GM21529 (cell line): ENCODE results near the gene LYG1.
"Not testable (repeated sequence)": the region's sequence is repeated elsewhere in the genome, so short reads cannot be mapped to it uniquely, and the experiment has no call there.

Source experiments
- ATAC-seq: cut with Tn5 transposase; IDR thresholded peaks from one replicate; pipeline ENCODE4 v1.9.1; 2021; ENCODE audit not compliant: unreplicated experiment

LYG1 gene

DNA sequence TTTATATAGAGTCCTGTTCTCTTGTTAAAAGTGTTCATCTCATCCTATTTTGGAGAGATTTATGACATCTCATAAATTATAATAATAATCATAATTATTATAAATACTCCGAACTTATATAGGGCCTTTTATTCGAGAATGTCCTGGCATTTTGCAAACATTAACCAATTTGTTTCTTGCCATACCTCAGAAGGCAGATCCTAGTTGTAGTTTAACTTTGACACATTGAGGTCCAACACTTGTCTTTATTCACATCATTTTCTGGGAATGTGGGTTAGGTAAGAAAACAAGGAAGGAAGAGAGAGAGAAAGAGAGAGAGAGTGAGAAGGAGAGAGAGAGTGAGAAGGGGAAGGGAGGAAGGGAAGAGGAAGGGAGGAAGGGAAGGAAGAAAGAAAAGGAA lies at the start of gene LYG1:
Gene LYG1 (minus strand): TSS at position 101 of the 400 bp plus-strand sequence. CDS start 5,527 bp downstream, outside the sequence.
- not testable (repeated sequence) for ATAC-seq

DNA sequence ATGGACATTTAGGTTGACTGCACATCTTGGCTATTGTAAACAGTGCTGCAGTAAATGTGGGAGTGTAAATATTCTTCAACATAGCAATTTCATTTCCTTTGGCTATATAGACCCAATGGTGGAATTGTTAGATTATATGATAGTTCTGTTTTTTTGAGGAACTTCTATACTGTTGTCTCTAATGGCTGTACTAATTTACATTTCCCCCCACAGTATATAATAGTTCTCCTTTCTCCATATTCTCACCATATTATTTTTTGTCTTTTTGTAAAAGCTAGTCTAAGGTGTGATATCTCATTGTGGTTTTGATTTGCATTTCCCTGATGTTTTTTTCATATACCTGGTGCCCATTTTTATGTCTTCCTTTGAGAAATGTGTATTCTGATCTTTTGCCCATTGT lies 49.2 kb upstream of the LYG1 start:
- no peak for ATAC-seq

DNA sequence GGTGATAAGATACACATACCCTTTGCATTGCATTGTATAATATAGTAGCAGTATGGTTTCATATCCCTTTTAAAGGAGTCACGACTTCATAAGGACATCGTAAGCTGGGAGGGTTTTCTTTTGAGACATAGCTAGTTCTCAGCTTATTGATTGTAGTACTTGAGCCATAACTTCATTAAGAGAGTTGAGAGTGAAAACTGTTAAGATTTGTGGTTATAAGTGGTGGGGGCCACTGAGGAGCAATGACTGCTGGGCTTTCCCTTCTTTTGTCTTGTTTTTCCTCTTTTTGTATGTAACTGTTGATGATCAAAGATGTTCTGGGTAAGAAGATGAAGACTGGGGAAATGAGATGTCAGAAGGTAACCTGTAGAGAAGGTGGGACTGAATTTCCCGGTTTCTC lies 47.2 kb upstream of the LYG1 start:
- ATAC-seq: no peak

DNA sequence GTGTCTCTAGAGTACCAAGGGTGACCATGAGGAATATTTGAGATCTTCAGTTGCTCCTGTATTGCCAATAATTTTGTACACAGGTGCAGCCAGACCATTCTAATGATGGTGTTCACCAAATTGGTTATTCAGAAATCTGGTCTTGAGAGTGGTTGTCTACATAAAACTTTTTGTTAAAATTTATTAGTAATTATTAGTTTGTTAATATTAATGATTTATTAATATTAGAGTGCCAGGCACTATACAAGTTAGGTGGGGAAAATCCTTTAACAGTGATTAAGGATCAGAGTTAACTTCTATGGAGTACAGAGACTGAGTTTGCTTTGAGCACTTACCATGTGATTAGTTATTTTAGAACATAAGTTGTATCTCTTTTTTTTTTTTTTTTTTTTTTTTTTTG lies 45.2 kb upstream of the LYG1 start:
- ATAC-seq: no peak

DNA sequence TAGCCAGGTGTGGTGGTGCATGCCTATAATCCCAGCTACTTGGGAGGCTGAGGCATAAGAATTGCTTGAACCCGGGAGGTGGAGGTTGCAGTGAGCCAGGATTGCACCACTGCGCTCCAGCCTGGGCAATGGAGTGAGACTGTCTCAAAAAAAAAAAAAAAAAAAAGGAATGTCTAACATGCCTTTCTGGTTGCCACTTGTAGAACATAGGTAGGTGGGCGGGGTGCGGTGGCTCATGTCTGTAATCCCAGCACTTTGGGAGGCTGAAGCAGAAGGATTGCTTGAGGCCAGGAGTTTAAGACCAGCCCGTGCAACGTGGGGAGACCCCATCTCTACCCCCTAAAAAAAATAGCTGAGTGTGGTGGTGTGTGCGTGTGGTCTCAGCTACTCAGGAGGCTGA lies 44.4 kb upstream of the LYG1 start:
- ATAC-seq: not testable (repeated sequence)

DNA sequence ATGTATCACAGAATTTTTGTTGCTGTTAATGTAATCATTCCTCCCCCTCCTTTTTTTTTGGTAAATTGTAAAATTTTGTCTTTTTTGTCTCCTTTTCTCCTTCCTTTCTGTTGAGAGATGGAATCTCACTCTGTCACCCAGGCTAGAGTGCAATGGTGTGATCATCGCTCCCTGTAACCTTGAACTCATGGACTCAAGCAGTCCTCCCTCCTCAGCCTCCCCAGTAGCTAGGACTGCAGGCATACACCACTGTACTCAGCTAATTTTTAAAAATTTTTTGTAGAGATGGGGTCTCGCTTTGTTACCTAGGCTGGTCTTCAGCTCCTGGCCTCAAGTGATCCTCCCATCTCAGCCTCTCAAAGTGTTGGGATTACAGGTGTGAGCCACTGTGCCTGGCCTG lies 41.5 kb upstream of the LYG1 start:
- ATAC-seq: no peak

DNA sequence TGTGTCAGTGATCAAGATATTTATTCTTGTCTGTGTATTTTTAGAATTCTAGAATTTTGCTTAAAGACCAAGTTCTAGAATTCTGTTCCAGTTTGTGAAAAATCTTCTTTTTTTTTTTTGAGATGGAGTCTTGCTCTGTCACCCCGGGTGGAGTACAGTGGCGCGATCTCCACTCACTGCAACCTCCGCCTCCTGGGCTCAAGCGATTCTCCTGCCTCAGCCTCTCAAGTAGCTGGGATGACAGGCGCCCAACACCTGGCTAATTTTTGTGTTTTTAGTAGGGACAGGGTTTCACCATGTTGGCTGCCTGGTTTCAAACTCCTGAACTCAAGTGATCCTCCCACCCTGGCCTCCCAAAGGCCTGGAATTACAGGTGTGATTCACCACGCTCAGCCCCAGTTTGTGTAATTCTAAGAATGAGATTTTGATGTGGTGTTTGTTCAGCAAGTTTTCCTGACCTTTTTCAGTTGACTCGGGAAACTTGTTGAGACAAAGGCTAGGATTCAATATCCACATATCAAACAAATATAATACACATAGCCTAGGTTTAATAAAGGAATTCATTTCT lies 39.8 kb upstream of the LYG1 start:
- no peak for ATAC-seq

DNA sequence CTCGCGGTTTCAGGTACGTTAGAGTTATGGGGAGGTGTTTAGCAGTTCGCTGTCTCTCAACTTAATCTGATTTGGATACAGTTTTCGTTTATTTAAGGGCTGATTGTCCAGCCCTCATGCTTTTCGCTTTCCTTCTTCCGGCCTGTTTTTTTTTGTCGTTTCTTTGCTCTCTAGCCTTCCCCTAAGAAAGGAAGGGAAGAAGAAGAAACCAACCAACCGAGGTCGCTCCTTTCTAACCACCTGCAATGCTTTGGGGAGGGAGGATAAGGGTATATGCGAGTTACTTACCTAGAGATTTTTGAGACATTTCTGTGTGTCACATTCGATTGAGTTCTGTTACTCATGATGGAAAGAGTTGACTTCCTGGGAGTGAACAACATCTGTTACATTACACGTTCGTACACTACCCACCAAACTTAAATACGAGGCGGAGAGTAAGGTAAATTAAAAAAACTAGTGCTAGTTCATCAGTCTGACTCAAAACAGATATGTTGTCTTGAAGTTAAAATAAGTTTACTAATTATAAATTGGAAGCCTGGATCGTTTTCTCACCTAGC lies 37.1 kb upstream of the LYG1 start:
- ATAC-seq: no peak

DNA sequence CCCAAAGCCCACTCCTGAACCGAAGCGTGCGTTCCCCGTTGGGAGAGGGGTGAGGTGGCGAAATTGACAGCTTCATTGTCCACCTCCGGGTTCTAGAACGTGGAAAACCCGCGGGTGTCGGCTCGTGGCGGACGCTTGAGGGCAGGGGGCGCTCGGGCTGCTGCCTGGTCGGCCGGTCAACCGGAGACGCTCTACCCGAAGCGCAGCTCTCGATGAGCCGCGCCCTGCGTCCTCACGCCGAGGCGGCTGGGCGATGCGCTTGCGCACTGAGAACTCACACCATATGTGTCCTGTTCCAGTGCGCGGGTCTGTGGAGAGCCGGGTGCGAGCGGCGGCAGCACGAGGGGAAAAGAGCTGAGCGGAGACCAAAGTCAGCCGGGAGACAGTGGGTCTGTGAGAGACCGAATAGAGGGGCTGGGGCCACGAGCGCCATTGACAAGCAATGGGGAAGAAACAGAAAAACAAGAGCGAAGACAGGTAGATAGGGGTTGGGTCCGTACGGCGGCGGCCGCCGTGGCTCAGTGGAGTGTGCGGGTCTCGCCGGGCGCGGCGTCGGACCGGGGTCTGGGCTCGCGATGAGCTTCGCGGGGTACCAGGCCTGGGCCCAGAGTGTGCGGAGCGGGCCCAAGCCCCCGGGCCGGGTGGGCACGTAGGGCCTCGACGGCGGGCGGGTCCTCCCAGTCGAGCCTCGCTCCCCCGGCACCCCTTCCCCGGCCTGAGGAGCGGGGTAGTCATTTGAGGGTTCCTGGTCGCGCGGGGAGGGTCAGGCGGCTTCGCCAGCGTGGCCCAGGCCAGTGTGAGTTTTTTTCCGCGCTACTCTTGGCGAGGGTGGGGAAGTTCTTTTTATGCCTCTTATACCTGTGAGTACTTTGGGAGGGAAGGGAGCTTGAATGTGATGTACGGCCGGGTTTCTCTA lies 36.4 kb upstream of the LYG1 start, which contains the start of gene EIF5B:
Gene EIF5B (plus strand): TSS at position 277 of the 916 bp plus-strand sequence. CDS start 166 bp downstream, at position 443.
- ATAC-seq: peak; percentile 56

DNA sequence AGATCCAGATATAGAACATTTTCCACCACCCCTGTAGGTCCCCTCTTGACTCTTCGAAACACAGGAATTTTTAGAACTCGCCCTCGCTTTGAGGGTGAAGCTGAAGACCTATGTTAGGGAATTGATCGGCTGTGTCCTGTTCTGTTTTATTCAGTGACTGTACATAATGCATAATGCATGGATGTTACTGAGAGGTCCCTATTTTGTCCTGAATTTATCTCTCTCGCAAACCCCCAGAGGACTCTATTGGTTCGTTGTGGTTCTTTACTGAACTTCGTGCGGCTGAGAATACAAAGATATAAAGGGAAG lies 35.8 kb upstream of the LYG1 start:
- peak; percentile 5 for ATAC-seq

DNA sequence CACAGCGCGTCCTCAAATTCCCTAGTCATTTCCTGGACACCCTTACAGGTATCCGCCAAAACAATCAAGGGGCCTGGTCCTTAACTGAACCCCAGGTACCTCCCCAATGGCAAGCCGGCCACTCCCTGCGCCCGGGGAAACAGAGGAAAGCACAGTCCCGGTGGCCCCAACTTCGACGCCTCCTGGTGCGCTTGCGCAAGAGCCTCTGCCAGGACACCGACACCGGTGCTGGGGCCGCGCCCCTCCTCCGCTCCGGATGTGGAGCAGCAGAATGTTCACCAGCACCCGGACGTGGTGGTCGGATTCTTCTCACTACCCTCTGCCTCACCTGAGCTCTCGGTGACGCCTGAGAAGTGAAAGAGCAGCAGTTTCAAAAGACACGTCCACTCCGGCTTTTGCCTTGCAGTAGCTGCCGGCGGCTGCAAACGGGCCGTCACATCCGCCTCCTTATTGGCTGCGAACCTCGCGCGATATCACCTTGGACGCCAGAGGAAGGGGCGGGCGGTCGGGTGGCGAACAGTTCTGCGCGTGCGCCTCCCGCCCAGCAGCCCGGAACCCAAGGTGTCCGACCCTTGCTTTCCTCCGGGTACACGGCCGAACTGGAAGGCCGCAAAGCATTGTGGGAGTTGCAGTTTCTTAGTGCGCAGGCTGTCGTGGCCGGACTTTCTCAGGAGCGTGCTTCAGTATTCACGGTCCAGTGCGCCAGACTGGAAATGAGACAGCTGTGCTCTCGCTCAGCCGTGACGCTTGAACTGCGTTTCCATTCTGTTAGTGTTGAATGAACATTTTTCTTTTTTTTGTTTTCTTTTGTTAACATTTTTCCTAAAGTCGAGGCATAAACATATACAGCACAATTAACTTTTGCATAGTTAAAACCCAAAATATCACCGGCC lies 35.2 kb upstream of the LYG1 start, which contains the start of gene TXNDC9:
Gene TXNDC9 (minus strand): TSS at position 423 of the 893 bp plus-strand sequence. CDS start 3,123 bp downstream, outside the sequence.
- peak; percentile 63 for ATAC-seq

DNA sequence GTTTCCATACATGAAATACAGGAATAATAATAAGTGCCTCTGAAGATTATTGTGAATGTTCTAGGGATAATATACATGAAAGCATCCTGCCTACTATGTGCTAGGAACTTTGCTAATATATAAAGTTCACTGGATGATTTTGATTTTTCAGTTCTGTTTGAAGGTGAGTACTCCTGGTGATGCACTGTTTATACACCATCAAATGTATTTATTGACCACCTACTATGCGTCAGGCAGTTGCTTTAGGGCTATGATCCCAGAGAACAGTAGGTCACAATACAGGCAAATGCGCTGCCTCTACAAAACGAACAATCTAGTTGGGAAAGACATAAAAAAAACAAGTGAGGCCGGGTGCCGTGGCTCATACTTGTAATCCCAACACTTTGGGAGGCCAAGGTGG lies 24.4 kb upstream of the LYG1 start:
- no peak for ATAC-seq

DNA sequence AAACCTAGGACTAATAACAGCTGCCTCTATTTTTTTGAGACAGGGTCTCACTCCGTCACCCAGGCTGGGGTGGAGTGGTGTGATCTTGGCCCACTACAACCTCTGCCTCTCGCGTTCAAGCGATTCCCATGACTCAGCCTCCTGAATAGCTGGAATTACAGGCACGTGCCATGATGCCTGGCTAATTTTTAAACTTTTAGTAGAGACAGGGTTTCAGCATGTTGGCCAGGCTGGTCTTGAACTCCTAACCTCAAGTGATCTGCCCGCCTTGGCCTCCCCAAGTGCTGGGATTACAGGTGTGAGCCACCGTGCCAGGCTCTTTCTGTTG lies 16.8 kb upstream of the LYG1 start:
- ATAC-seq: not testable (repeated sequence)

DNA sequence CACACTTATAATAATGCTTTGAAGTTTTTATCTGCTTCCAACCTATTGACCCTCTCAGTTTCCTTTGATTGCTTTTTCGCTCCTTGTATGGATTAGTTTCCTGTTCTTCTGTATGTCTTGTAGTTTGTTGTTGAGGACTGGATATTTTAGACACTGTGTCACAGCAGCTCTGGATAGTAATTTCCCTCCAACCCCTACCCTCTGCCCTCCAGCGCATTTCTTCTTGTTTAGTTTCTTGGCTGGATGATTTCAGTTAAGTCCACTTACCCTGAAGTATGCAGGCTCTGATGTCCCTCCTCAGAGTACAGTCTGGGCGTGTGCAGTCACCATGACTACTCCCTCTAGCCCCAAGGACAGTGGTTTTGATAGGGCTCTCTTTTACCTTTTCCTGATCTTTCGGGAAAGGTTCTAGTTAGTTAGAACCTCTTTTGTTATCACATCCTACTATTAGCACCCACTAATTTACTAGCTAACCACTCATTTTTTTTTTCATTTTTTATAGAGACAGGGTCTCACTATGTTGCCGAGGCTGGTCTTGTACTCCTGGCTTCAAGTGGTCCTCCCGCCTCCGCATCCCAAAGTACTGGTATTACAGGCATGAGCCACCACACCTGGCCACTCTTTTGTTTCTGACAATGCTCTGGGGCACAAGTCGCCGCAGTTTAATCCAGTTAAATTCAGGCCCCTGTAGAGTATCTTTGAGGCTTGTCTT lies 16.3 kb upstream of the LYG1 start:
- no peak for ATAC-seq

DNA sequence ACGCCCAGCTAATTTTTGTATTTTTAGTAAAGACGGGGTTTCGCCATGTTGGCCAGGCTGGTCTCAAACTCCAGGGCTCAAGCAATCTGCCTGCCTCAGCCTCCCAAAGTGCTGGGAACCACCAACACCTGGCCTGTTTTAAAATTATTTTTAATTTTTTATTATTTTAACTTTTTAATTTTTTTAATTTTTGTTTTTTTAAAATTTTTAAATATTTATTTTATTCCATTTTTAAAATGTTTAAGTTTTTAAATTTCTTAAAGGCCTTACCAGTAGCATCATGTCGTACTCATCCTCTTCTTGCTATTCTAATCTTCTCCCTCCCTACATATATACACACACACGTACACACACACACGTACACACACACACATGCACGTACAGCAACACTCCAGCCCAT lies 1.4 kb downstream of the LYG1 start:
- ATAC-seq: no peak

DNA sequence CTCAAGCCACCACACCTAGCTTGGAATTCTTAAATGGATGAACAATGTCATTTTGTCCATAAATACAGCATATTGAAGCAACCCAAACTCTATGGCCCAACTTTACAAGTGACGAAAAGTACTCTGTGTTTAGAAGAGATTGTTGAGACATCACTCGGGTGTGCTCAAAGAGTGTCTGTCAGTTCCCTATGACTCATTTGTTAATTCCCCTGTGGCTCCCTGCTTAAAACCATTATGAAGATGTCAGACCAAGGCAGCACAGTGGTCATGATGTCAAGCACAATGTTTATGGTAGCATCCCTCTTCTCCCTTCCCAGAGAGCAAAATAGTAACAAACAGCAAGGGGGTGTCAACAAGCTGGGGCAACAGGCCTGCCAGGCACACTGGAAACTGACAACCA lies 3.0 kb downstream of the LYG1 start:
- ATAC-seq: no peak

DNA sequence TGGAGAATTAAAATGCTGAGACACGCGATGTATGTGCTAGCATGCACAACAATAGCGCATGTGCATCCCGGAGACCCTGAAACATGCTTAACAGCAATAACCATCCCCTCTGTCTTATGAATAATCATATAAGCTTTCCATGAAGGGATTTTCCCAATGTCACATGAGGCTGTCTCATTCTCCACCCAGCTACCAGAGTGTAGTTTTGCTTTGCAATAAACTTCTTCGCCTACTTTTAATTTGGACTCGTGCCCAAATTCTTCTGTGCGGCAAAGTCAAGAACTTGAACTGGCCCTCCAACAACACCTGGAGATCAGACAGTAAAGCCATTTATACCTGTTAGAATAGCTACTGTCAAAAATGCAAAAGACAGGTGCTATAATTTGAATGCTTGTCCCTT lies 15.5 kb downstream of the LYG1 start:
- ATAC-seq: no peak

DNA sequence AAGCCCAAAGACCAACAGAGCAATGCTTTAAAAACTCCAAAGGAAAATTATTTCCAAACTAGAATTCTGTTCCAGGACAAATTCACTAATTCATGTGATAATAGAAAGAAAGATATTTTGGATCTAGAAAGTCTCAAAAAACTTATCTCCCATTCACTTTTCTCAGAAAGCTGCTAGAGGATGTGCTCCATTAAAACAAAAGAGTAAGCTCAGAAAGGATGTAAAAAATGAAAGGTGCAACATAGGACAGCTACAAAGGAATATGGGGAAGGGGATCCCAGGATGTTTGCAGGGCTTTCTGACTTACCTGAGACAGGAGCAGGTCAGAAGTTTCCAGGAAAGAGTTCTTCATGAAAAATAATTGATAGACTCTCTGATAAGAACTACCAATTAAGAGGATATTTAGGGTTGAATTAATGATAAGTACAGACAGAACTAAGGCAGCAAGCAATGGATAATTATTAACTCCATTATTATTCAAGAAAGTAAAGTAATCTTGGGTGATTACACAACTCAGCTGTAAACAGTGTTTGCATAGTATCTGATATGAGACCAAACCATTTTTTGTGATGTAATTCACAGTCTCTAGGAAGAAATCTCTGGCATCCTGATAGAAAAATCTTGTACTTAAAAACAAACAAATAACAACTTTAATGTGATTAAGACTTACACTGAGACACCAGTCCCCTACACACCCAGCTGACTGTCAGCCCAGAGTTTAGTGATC lies 20.9 kb downstream of the LYG1 start:
- no peak for ATAC-seq

DNA sequence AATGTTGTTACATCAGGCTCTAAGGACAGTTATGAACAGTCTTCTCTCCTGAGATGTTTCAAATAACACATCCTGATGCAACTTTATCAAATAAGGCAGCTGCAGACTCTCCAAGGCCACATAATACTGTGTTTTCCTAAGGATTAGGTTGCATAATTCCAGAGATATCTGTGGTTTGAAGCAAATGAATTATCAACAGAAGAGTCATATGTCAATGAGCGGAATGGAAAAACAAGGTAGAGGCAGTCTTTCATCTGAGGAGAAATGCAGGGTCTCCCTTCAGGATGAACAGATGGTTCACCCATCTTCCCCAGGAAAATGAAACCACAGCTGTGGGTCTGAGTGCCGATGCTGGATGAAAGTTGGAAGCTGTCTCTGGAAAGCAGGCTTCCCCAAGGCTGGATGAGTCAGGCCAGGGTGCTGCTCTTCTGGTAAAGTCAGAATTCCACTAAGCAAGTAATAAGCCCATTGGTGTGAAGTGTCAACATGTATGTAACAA lies 22.2 kb downstream of the LYG1 start:
- ATAC-seq: no peak
